Lower leg skin (tissue), 3 donors: Measurements from ENCODE around the gene APOL6.

Source experiments
- CTCF ChIP-seq, 3 donors: fragments of 450-650 bp; IDR thresholded peaks; one replicate each; pipeline ENCODE4 v1.5.1; 2016; ENCODE audit warnings: antibody characterized with exemption in 3 of 3, mild to moderate bottlenecking in 3 of 3, moderate library complexity in 2 of 3
- POLR2A ChIP-seq, 2 donors: fragments of 450-650 bp; IDR thresholded peaks; one replicate each; pipeline ENCODE4 v1.6.1; 2016 to 2017; ENCODE audit warnings: antibody characterized with exemption in 2 of 2, mild to moderate bottlenecking in 1 of 2, moderate library complexity in 1 of 2

- TF ChIP-seq CTCF (IDR thresholded peaks at IDR 0.05): no peak
- TF ChIP-seq POLR2A (IDR thresholded peaks at IDR 0.05): no peak
Measured at GRCh38 chr22:35616043-35616442, 32.2 kb upstream of the APOL6 start.
